H9 (cell line): ENCODE measurements around the gene HMCN1. TPM values are rescaled to one million over a fixed set of nuclear protein-coding genes. Genes with fewer than 3 reads are reported as not detected.

Experiments used
- DNase-seq: peaks from one replicate; pipeline ENCODE4 v3.0.0-alpha.2; 2017
- H2AFZ ChIP-seq: one replicate; pipeline ENCODE4 v1.6.1; 2013; ENCODE audit warnings: mild to moderate bottlenecking, low read length, control low read depth, moderate library complexity
- H2AK5ac ChIP-seq: 2 replicates; pipeline ENCODE4 v1.6.1; 2013; ENCODE audit warnings: low read length, control low read depth, mixed read lengths; ENCODE audit not compliant: insufficient read length
- H2BK120ac ChIP-seq: one replicate; pipeline ENCODE4 v1.6.1; 2013; ENCODE audit warnings: low read depth, mild to moderate bottlenecking, low read length, control low read depth, inconsistent platforms; ENCODE audit not compliant: poor library complexity, severe bottlenecking
- H2BK12ac ChIP-seq: 2 replicates; pipeline ENCODE4 v1.6.1; 2013; ENCODE audit warnings: low read length, control low read depth, mixed read lengths, low read depth; ENCODE audit not compliant: insufficient read length
- H2BK15ac ChIP-seq: 2 replicates; pipeline ENCODE4 v1.6.1; 2013; ENCODE audit warnings: low read depth, low read length, control low read depth
- H2BK20ac ChIP-seq: one replicate; pipeline ENCODE4 v1.6.1; 2013; ENCODE audit warnings: low read depth, mild to moderate bottlenecking, low read length, control low read depth, inconsistent platforms; ENCODE audit not compliant: poor library complexity, severe bottlenecking
- H2BK5ac ChIP-seq: 2 replicates; pipeline ENCODE4 v1.6.1; 2013; ENCODE audit warnings: low read length, control low read depth, mixed read lengths; ENCODE audit not compliant: insufficient read length
- H3K14ac ChIP-seq: 2 replicates; pipeline ENCODE4 v1.6.1; 2013; ENCODE audit warnings: low read length, control low read depth; ENCODE audit not compliant: insufficient read depth
- H3K18ac ChIP-seq: 2 replicates; pipeline ENCODE4 v1.6.1; 2013; ENCODE audit warnings: low read depth, mild to moderate bottlenecking, mixed read lengths, low read length, control low read depth; ENCODE audit not compliant: insufficient read length
- H3K23ac ChIP-seq: 2 replicates; pipeline ENCODE4 v1.6.1; 2013; ENCODE audit warnings: low read length, control low read depth, mixed read lengths, low read depth; ENCODE audit not compliant: insufficient read length
- H3K23me2 ChIP-seq: 2 replicates; pipeline ENCODE4 v1.6.1; 2013; ENCODE audit warnings: low read depth, mild to moderate bottlenecking, mixed read lengths, low read length, control low read depth; ENCODE audit not compliant: insufficient read length, poor library complexity, severe bottlenecking
- H3K27ac ChIP-seq: 2 replicates; pipeline ENCODE4 v1.5.1; 2013; ENCODE audit warnings: low read length, control low read depth, mixed read lengths, low read depth; ENCODE audit not compliant: insufficient read length
- H3K27me3 ChIP-seq: 2 replicates; pipeline ENCODE4 v1.6.1; 2013; ENCODE audit warnings: low read length, control low read depth, inconsistent platforms; ENCODE audit not compliant: insufficient read depth
- H3K4ac ChIP-seq: 2 replicates; pipeline ENCODE4 v1.6.1; 2013; ENCODE audit warnings: low read depth, mild to moderate bottlenecking, control low read depth, inconsistent platforms, low read length, moderate library complexity
- H3K4me1 ChIP-seq: 2 replicates; pipeline ENCODE4 v1.6.1; 2013; ENCODE audit warnings: low read length, control low read depth, inconsistent platforms; ENCODE audit not compliant: insufficient read depth
- H3K4me2 ChIP-seq: 2 replicates; pipeline ENCODE4 v1.6.1; 2013; ENCODE audit warnings: low read length, control low read depth, mixed read lengths; ENCODE audit not compliant: insufficient read length, insufficient read depth
- H3K56ac ChIP-seq: 2 replicates; pipeline ENCODE4 v1.6.1; 2013; ENCODE audit warnings: low read depth, mild to moderate bottlenecking, mixed read lengths, low read length, control low read depth; ENCODE audit not compliant: insufficient read length
- H3K79me1 ChIP-seq: 2 replicates; pipeline ENCODE4 v1.6.1; 2013; ENCODE audit warnings: low read depth, mild to moderate bottlenecking, moderate library complexity, low read length, control low read depth, inconsistent platforms; ENCODE audit not compliant: insufficient read depth, poor library complexity, severe bottlenecking
- H3K79me2 ChIP-seq: 2 replicates; pipeline ENCODE4 v1.6.1; 2013; ENCODE audit warnings: low read length, control low read depth, inconsistent platforms; ENCODE audit not compliant: insufficient read depth
- H3K9ac ChIP-seq: 2 replicates; pipeline ENCODE4 v1.6.1; 2013; ENCODE audit warnings: low read length, control low read depth, mixed read lengths; ENCODE audit not compliant: insufficient read length; ENCODE audit errors: extremely low read depth
- H3K9me3 ChIP-seq: one replicate; pipeline ENCODE4 v1.6.1; 2013; ENCODE audit warnings: low read depth, low read length, inconsistent platforms; ENCODE audit not compliant: control insufficient read depth
- H3T11ph ChIP-seq: one replicate; pipeline ENCODE4 v1.6.1; 2013; ENCODE audit warnings: mild to moderate bottlenecking, low read length, control low read depth, inconsistent platforms
- H4K20me1 ChIP-seq: one replicate; pipeline ENCODE4 v1.6.1; 2013; ENCODE audit not compliant: control insufficient read depth, insufficient read length, insufficient read depth
- H4K5ac ChIP-seq: 2 replicates; pipeline ENCODE4 v1.6.1; 2013; ENCODE audit warnings: low read depth, mild to moderate bottlenecking, mixed read lengths, low read length, control low read depth; ENCODE audit not compliant: insufficient read length
- H4K8ac ChIP-seq: replicated peaks from 2 replicates; pipeline ENCODE4 v1.6.1; 2013; ENCODE audit warnings: low read length, control low read depth, mixed read lengths, low read depth; ENCODE audit not compliant: insufficient read length
- H4K91ac ChIP-seq: 2 replicates; pipeline ENCODE4 v1.6.1; 2013; ENCODE audit warnings: low read depth, mild to moderate bottlenecking, moderate library complexity, mixed read lengths, low read length, control low read depth; ENCODE audit not compliant: insufficient read length
- H3K27ac Mint-ChIP-seq, 3 experiments: 2 replicates in 2 of 3; 3 replicates in 1 of 3; pipeline ENCODE4 v1.8.0; 2020 to 2021; ENCODE audit warnings: mixed read lengths in 3 of 3, mild to moderate bottlenecking in 1 of 3, moderate library complexity in 1 of 3
- H3K27me3 Mint-ChIP-seq: 2 replicates; pipeline ENCODE4 v1.8.0; 2021; ENCODE audit warnings: low read depth, mild to moderate bottlenecking, moderate library complexity, mixed read lengths
- H3K36me3 Mint-ChIP-seq, 3 experiments: 2 replicates in 2 of 3; 3 replicates in 1 of 3; pipeline ENCODE4 v1.8.0; 2020 to 2021; ENCODE audit warnings: low read depth in 3 of 3, mixed read lengths in 3 of 3; ENCODE audit not compliant: insufficient read depth in 1 of 3
- H3K4me1 Mint-ChIP-seq, 2 experiments: 2 replicates each; pipeline ENCODE4 v1.8.0; 2020; ENCODE audit warnings: mixed read lengths in 2 of 2
- H3K4me3 Mint-ChIP-seq, 2 experiments: 2 replicates in 1 of 2; 3 replicates in 1 of 2; pipeline ENCODE4 v1.8.0; 2020 to 2021; ENCODE audit warnings: mild to moderate bottlenecking in 2 of 2, mixed read lengths in 2 of 2, moderate library complexity in 1 of 2
- H3K9me3 Mint-ChIP-seq, 2 experiments: 2 replicates in 1 of 2; 3 replicates in 1 of 2; pipeline ENCODE4 v1.8.0; 2020; ENCODE audit warnings: mild to moderate bottlenecking in 2 of 2, mixed read lengths in 2 of 2, moderate library complexity in 1 of 2
- total RNA-seq: library from RNA; stranded (reverse); gene quantifications from 2 replicates; pipeline ENCODE4 v1.2.1, GENCODE V29; 2021
- TF ChIP-seq, protein P1 (sequence below): fragments of 200-600 bp; sonication (generic); conservative IDR thresholded peaks from 3 replicates; pipeline ENCODE4 v1.8.0; 2021; ENCODE audit warnings: antibody characterized with exemption, mild to moderate bottlenecking

The HMCN1 gene
- total RNA-seq, 1 experiment from 2014 or later, result 3.3 TPM

GRCh38 chr1:185840880-185841279 is 106.7 kb downstream of the HMCN1 start:
- no peaks in the 10 kb centered on the region for H3K79me2 ChIP-seq
- TF ChIP-seq, protein P1, sequence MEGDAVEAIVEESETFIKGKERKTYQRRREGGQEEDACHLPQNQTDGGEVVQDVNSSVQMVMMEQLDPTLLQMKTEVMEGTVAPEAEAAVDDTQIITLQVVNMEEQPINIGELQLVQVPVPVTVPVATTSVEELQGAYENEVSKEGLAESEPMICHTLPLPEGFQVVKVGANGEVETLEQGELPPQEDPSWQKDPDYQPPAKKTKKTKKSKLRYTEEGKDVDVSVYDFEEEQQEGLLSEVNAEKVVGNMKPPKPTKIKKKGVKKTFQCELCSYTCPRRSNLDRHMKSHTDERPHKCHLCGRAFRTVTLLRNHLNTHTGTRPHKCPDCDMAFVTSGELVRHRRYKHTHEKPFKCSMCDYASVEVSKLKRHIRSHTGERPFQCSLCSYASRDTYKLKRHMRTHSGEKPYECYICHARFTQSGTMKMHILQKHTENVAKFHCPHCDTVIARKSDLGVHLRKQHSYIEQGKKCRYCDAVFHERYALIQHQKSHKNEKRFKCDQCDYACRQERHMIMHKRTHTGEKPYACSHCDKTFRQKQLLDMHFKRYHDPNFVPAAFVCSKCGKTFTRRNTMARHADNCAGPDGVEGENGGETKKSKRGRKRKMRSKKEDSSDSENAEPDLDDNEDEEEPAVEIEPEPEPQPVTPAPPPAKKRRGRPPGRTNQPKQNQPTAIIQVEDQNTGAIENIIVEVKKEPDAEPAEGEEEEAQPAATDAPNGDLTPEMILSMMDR, result no peak
- H3K79me1 ChIP-seq, result no peaks in the 10 kb centered on the region
- no peak overlapping the region for H3K56ac ChIP-seq
- no peaks in the 10 kb centered on the region for H4K20me1 ChIP-seq
- Mint-ChIP-seq H3K9me3 (no peaks in the 10 kb centered on the region), H3K4me3 (no peak overlapping the region), H3K36me3 (no peaks in the 10 kb centered on the region), H3K4me1 (peaks cover 19 to 21% of the 10 kb centered on the region in 2 experiments), H3K27ac (peak overlapping the region in 1 of 3 experiments; percentile 32; a peak in 1 of 7 replicates), H3K27me3 (no peaks in the 10 kb centered on the region)
- H3K9ac ChIP-seq, result no peak overlapping the region
- no peak overlapping the region for H3T11ph ChIP-seq
- peaks cover 5% of the 10 kb centered on the region; the same call in 1 of the 2 replicates for H3K4me1 ChIP-seq
- H2AK5ac ChIP-seq, result no peak overlapping the region
- H4K5ac ChIP-seq, result no peak overlapping the region
- no peak overlapping the region for H2BK5ac ChIP-seq
- no peak overlapping the region for H3K4ac ChIP-seq
- no peak overlapping the region for H2BK20ac ChIP-seq
- H2AFZ ChIP-seq, result no peak overlapping the region
- no peak overlapping the region for H3K18ac ChIP-seq
- no peak overlapping the region for H3K27ac ChIP-seq
- no peaks in the 10 kb centered on the region for H3K23me2 ChIP-seq
- no peaks in the 10 kb centered on the region for H3K9me3 ChIP-seq
- no peak for DNase-seq
- H2BK120ac ChIP-seq, result no peak overlapping the region
- no peak overlapping the region for H3K23ac ChIP-seq
- H2BK15ac ChIP-seq, result no peak overlapping the region
- no peak overlapping the region for H2BK12ac ChIP-seq
- no peak overlapping the region for H3K4me2 ChIP-seq
- no peak overlapping the region for H3K14ac ChIP-seq
- no peaks in the 10 kb centered on the region for H3K27me3 ChIP-seq
- H4K8ac ChIP-seq, result no peak overlapping the region
- no peak overlapping the region for H4K91ac ChIP-seq
